HG02759 (cell line): ENCODE measurements around the gene SLC12A7.

Experiments used
- ATAC-seq: cut with Tn5 transposase; IDR thresholded peaks from one replicate; pipeline ENCODE4 v1.9.1; 2021; ENCODE audit warnings: mild to moderate bottlenecking, moderate library complexity; ENCODE audit not compliant: unreplicated experiment

Gene SLC12A7

DNA sequence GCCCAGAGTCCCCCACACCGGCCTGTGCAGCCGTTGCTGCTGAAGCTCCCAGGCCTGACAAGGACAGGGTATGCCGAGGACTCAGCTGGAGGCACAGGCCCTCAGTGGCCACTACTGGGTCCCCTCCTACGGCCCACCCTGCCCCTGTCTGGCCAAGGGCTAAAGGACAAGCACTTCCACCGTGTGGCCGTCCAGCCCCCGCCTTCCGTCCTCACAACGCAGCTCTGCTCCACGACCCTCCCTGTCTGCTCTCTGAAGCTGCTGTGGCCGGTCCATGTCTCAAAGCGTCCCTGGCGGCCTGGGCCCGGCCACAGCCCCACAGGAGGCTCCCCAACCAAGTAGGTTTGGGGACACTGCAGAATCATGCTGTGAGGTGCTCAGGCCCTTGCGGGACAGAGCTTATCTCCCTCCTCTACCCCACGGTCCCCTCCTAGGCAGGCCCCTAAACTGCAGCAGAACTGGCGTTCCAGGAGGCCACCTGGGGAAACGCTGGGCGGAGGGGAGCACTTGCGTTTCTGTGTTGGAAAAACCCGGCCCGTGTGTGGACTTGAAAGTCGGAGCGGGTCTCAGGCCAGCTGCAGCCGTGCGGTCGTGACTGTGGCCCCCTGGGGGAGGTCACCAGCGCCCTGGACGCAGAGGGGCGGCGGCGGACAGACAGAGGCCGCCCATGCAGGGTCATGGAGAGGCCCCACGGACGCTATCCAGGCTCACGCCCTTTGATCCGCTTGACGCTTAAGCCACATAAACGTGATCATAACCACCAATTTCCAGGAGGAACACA is 57.7 kb downstream of the SLC12A7 start:
- no peak for ATAC-seq

GRCh38 chr5:1053391-1054017 is 58.4 kb downstream of the SLC12A7 start:
- no peak for ATAC-seq

GRCh38 chr5:1052641-1053390 is 59.0 kb downstream of the SLC12A7 start:
- ATAC-seq: no peak

DNA sequence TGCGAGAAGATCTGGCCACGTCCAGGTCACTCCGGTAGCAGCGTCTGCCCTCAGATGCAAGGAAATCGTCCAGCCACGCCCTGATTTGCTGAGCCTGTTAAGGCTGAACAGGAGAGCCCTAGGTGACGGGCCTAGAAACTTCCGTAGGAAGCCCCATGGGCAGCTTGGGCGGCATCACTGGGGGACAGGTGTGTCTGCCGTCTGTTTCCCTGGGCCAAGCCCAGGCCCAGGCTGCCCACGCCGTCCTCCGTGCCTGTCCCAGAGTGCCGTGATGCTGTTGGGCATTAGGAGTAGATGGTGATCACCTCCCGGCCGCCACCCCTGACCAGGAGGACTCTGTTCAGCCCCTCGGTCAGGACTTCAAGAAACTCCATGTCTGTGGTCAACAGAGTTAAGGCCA is 59.8 kb downstream of the SLC12A7 start:
- no peak for ATAC-seq

GRCh38 chr5:1051366-1051720 is 60.5 kb downstream of the SLC12A7 start:
- ATAC-seq: no peak

GRCh38 chr5:1050423-1051365 is 61.2 kb downstream of the SLC12A7 start:
- no peak for ATAC-seq

DNA sequence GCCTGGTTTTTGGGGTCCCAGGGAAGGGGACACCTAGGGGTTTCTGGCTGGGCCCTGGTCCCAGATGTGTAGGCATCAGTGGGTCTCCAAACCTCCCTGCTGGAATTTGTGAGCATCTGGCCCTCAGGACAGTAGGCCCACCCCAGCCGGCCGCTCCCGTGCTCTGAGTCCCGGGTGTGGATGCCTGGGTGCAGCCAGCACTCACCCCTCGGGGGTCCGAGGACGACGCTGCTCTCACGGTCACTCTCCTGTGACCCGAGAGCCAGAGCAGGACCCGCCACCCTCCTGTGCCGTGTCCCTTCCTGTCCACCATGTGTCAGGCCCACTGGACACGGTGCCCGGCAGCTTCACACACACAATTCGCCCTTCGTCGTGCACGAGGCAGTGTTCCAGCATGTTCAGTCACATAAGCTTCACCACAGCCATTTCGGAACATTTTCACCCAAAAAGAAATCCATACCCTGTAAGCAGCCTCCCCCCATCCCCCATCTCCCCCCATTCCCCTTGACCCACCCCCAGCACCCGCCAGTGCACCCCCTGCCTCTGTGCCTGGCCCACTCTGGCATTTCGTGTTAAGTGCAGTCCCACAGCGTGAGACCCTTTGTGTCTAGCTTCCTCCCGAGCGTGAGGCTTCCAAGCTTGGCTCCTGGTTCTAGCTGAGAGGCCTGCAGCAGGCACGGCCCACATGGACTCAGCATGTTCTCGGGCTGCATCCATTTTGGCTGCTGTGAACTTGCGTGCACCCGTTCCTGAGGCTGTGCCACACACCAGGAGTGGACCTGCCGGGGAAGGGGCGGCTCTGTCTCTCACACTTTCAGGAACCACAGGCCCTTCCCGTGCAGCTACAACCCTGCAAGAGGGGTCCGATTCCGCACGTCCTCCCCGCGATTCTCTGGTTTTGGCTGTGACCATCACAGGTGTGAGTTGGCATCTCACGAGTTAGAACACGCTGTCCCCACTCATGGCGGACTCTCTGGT is 62.7 kb downstream of the SLC12A7 start:
- ATAC-seq: no peak

DNA sequence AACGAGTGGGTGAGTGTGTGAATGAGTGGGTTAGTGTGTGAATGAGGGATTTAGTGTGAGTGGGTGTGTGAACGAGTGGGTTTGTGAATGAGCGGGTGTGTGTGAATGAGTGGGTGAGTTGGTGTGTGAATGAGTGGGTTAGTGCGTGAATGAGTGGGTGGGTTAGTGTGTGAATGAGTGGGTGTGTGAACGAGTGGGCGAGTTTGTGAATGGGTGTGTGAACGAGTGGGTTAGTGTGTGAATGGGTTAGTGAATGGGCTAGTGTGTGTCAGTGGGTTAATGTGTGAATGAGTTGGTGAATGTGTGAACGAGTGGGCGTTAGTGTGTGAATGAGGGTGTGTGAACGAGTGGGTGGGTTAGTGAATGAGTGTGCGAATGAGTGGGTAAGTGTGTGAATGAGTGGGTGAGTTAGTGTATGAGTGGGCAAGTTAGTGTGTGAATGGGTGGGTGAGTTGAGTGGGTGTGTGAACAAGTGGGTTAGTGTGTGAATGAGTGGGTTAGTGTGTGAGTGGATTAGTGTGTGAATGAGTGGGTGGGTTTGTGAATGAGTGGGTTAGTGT is 63.6 kb downstream of the SLC12A7 start:
- ATAC-seq: no peak

- ATAC-seq: no peak
These were observed 64.4 kb downstream of the SLC12A7 start for GRCh38 chr5:1047332-1047965.

GRCh38 chr5:1045960-1046560 is 65.8 kb downstream of the SLC12A7 start:
- ATAC-seq: no peak

DNA sequence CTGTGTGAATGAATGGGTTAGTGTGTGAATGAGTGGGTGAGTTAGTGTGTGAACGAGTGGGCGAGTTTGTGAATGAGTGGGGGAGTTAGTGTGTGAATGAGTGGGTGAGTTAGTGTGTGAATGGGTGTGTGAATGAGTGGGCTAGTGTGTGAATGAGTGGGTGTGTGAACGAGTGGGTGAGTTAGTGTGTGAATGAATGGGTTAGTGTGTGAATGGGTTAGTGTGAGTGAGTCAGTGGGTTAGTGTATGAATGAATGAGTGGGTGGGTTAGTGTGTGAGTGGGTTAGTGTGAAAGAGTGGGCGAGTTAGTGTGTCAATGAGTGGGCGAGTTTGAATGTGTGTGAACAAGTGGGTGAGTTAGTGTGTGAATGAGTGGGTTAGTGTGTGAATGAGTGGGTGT is 67.7 kb downstream of the SLC12A7 start:
- ATAC-seq: no peak

GRCh38 chr5:1043327-1043726 is 68.5 kb downstream of the SLC12A7 start:
- no peak for ATAC-seq

DNA sequence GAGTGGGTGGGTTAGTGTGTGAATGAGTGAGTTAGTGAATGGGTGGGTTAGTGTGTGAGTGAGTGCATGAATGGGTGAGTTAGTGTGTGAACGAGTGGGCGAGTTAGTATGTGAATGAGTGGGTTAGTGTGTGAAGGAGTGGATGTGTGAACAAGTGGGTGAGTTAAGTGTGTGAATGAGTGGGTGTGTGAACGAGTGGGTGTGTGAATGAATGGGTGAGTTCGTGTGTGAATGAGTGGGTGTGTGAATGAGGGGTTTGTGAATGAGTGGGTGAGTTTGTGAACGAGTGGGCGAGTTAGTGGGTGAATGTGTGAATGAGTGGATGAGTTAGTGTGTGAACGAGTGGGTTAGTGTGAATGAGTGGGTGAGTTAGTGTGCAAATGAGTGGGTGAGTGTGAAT is 69.2 kb downstream of the SLC12A7 start:
- ATAC-seq: no peak

GRCh38 chr5:1041225-1042143 is 70.4 kb downstream of the SLC12A7 start:
- ATAC-seq: no peak

DNA sequence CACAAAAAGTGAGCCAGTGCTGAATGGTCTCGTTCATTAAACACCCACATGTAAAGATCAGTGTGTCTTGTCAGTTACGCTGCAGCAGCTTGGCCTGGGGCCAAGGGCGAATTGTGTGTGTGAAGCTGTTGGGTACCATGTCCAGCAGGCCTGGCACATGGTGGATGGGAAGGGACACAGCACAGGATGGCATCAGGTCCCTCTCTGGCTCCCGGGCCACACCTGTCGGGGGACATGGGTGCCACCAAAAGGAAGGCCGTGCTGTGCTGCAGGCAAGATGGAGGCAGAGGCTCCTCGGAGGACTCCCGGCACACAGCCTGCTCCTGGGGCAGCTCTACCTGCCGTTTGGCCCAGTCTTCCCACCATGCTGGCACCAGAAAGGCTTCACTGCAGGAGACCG is 71.3 kb downstream of the SLC12A7 start:
- no peak for ATAC-seq

DNA sequence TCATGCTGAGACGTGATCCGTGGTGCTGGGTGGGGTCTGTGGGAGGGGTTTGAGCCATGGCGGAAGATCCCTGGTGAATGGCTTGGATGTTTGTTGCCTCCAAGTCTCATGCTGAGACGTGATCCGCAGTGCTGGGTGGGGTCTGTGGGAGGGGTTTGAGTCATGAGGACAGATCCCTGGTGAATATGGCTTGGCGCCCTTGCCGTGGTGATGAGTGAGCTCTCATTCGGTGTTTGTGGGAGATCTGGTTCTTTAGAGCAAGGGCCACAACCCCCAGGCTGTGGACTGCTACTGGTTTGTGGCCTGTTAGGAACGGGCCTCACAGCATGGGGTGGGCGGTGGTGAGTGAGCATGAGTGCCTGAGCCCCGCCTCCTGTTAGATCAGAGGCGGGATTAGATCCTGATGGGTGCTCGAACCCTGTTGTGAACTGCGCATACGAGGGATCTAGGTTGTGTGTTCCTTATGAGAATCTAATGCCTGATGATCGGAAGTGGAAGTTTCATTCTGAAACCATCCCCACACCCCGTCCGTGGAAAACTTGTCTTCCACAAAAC is 72.1 kb downstream of the SLC12A7 start:
- ATAC-seq: no peak

DNA sequence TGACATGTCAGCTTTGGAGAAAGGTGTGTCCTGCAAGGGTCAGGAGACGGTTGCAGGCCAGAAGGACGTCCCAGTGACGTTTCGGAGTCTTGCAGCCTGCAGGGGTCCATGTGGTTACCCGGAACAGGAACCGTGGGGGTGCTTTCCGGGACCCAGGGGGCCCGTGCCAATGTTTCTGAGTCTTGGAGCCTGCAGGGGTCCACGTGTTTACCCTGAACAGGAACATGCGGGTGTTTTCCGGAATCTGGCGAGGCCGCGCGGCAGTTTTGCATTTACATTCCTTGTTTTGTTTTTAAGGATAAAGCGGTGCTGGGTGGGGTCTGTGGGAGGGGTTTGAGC is 72.7 kb downstream of the SLC12A7 start:
- no peak for ATAC-seq
